SU-DHL-6 (cell line): ENCODE results near the gene WNT16.

ENCODE experiments used
- CTCF ChIP-seq: fragments of 200-600 bp; sonication (generic); IDR thresholded peaks from one replicate; pipeline ENCODE4 v1.5.1; 2017; ENCODE audit warnings: antibody characterized with exemption, mild to moderate bottlenecking, low read length, moderate library complexity; ENCODE audit not compliant: insufficient read depth, poor library complexity, severe bottlenecking
- EZH2phosphoT487 ChIP-seq: fragments of 200-600 bp; sonication (generic), shearing (Covaris generic); conservative IDR thresholded peaks from 2 replicates; pipeline ENCODE4 v1.6.1; 2018; ENCODE audit warnings: mild to moderate bottlenecking, antibody characterized with exemption, low read length, moderate library complexity, mixed read lengths

- no peak for TF ChIP-seq CTCF
- TF ChIP-seq EZH2phosphoT487, result no peak
Measured at GRCh38 chr7:121301446-121302213, 27.2 kb upstream of the WNT16 start.
